Endometrial microvascular endothelial cells (primary cell): ENCODE measurements around the gene ESR1. TPM values are rescaled to one million over a fixed set of nuclear protein-coding genes. Genes with fewer than 3 reads are reported as not detected.
"Not testable (repeated sequence)": the region's sequence is repeated elsewhere in the genome, so short reads cannot be mapped to it uniquely, and the experiment has no call there.

Source experiments
- in situ Hi-C: cut with HindIII; loops from 2 replicates; pipeline ENCODE4 v1.10.0; 2017; ENCODE audit warnings: low sequenced_read_pairs, low pct_unique_long_range_greater_than_20kb; ENCODE audit errors: inconsistent ontology term
- total RNA-seq: library from RNA; depleted of rRNA; stranded (reverse); fragments of >200 nt; gene quantifications from one replicate; pipeline ENCODE4 v1.2.3, GENCODE V29; 2015; ENCODE audit errors: inconsistent ontology term

Gene ESR1
- total RNA-seq, 1 donor from 2014 or later: not detected

GRCh38 chr6:152012227-152012626, 204.7 kb downstream of the ESR1 start:
- in situ Hi-C loops: no loop called here

GRCh38 chr6:152018876-152019275, 211.4 kb downstream of the ESR1 start:
- in situ Hi-C loops: no loop called here

GRCh38 chr6:152022303-152022702, 214.8 kb downstream of the ESR1 start:
- in situ Hi-C loops: no loop called here

GRCh38 chr6:152023613-152024012, 216.1 kb downstream of the ESR1 start:
- in situ Hi-C loops: no loop called here

GRCh38 chr6:152026291-152026690, 218.8 kb downstream of the ESR1 start:
- in situ Hi-C loops: no loop called here

DNA sequence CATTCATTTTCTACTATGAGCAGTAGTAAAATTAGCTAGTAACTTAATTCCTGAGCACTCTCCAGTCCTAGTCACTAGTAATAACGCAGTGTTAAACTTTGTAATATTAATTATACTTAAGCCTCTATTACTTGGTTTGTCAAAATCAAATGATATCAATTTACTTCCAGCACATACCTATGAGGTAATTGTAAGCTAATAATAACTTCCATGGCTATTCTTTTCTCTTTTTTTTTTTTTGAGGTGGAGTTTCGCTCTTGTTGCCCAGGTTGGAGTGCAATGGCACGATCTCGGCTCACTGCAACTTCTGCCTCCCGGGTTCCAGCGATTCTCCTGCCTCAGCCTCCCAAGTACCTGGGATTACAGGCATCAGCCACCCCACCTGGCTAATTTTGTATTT, 219.3 kb downstream of the ESR1 start:
- in situ Hi-C loops: not testable (repeated sequence)

GRCh38 chr6:152033765-152034164, 226.3 kb downstream of the ESR1 start:
- in situ Hi-C loops: not testable (repeated sequence)

DNA sequence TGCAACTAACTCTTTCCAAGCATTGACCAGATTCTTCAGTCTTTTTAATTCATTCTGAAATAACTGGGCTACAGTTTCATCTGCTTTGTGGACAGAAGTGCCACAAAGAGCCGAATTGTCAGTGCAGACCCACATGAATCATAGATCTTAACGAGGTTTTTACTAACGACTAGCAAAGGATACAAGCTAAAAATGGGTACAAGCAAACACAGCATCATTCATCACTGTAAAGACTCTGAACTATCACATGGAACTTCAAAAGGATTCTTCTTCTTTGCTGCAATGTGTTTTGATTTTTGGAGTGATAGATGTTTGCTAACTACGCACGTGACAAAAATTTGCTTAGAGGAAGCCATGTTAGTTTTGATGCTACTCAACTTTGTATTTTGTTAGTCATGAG, 227.1 kb downstream of the ESR1 start:
- in situ Hi-C loops: no loop called here

DNA sequence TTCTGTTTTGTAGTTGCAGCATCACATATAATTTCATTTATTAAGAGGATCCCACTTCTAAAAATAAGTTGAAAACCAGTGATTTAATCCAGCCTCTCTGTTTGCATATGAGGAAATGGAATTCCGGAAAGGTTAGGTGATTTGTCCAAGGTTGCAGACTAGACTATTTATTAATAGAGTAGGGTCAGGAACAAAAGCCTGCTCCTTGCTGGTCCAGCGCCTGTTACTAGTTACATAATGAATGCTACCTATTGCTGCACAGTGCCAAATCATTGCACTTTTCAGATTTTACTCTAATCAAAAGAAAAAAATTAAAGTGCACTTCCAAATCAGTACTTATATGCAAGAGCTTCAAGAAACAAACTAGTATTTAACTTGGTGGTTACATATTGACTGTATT, 238.6 kb downstream of the ESR1 start:
- in situ Hi-C loops: no loop called here

GRCh38 chr6:152048921-152049320, 241.4 kb downstream of the ESR1 start:
- in situ Hi-C loops: no loop called here

DNA sequence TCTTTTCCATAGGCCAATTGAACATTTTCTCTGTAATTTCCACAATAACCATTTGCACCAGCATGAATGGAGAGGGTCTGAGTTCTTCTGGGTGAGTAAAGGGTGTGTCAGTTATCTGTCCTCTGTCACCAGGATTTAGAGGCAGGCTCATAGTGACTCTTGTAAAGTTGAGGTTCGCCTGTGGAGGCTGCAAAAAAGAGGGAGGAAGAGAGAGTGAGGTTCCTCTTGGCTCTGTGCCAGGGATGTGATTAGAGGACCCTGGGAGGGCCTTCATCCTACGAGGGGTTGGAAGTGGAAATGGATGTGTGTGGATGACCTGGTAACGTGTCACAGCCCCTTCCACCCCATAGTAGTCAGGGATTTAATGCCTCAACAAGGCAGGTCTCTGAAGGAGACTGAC, 242.0 kb downstream of the ESR1 start:
- in situ Hi-C loops: no loop called here

DNA sequence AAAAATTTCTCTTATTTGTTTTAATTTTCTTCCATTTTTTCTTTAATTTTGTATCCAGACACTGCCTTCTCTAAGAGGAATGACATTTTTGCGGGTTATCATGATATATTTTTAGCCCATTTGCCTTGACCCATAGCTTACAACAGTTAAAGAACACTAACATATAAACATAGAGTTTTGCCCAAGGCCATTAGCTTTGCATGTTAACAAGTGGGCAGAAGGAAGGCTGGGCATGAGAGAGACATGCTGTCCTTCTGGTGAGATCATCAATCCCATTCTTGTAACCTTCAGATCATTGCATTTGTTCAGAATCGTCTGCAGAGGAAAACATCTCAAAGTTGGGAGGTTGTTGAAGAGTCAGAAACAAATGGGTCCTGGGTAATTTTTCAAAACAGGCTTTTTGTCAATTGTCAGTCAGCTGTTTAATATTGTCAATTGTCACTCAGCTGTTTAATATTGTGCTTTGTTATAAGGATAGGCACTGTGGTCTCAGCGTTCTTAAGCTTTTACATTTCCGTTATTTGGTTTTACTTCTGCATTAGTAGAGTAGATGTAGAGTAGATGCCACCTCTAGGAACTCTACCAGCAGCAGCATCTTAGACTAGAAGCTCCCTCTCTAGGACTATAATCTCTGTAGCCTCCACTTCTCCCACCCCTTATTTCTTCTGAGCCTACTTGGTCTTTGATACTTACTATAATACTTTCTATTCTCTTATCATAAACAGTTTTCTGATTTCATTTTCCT, 243.1 kb downstream of the ESR1 start:
- in situ Hi-C loops: no loop called here

GRCh38 chr6:152052061-152052460, 244.6 kb downstream of the ESR1 start:
- in situ Hi-C loops: no loop called here

DNA sequence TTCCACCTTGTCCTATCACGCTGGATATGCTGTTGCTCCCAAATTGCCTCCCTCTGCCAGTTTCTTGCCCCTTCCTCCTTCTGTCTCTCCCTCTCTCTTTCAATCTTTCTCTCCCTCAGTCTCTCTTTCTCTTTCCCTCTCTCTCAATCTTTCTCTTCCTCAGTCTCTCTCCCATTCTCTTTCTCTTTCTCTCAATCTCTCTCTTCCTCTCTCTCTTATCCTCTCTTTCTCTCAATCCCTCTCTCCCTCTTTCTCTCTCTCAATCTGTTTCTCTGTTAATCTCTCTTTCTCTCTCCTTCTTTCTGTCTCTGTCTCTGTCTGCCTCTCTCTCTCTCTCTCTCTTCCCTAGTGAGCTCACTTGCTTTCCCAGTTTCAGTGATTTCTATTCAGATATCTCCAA, 245.8 kb downstream of the ESR1 start:
- in situ Hi-C loops: no loop called here

GRCh38 chr6:152054441-152054840, 247.0 kb downstream of the ESR1 start:
- in situ Hi-C loops: no loop called here

DNA sequence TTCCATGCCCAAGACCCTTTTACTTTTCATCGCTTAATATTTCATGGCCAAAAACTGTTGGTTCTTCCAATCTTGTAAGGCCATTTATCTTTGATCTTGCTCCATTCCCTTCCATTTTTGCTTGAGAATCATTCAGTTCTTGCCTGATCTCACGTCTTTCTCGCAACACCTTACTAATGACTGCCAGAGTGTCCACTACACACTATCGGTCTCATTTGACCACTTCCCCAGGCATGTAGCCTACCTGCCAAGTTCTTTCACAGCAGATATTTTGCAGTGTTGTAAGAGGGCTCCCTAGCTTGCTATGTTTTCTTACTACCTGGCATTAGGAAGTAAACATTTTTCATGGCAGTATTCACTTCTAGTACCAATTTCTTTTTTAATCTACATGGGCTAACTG, 248.0 kb downstream of the ESR1 start:
- in situ Hi-C loops: no loop called here

DNA sequence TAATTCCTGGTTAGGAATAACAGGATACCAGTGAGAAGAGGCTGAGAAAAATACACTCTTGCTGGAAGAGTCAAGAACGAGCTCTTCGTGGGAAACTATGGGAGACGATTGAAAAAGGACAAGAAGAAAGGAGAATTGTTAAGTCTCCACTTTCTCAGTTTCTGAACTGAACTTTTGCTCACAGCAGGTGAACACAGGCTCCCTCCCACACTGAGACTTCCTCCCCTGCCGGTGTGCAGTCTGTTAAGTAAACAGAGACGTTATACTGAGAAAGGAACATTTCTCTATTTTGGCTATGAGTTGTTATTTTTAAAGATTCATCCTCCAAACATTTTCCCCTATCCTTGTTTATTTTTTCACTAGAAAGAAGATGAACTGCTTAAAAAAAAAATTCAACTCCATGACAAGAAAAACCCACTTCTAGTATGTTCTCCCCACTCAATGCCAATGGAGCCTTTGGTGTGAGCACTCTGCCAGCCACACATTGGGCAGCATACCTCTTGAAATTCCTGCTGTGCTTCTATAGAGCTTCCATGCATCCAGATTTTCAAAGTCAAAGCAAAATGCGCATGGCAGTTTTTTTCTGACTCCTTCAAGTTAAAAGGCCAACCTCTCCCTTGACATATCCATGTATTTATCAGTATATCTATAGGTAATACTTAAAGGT, 250.5 kb downstream of the ESR1 start:
- in situ Hi-C loops: no loop called here

- in situ Hi-C loops: no loop called here
Observed at GRCh38 chr6:152059909-152060308, 252.4 kb downstream of the ESR1 start.

DNA sequence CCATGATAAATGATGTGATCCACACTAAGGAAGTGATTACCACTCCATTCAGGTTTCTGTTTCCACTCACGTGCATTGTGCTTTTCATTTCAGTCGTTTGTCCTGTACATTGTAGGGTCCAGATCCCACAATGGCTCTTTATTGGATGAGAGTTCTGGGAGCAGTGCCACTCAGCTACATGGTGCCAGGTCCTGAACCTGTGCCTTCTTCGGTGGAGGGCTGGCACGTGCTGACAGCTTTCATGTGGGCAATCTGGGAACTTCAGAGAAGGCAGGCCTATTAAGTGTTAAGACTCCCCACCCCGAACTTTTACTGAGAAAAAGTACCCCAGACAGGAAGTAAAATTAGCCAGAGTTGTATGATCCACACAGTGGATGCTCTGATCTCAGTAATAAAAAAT, 255.0 kb downstream of the ESR1 start:
- in situ Hi-C loops: no loop called here

- in situ Hi-C loops: no loop called here
Observed at GRCh38 chr6:152063170-152063921, 255.9 kb downstream of the ESR1 start.
